HuH-7 (cell line): Measurements from ENCODE around the gene CDK10.
"Not testable (repeated sequence)": the region's sequence is repeated elsewhere in the genome, so short reads cannot be mapped to it uniquely, and the experiment has no call there.

Experiments used
- DNase-seq: peaks from one replicate; pipeline ENCODE4 v3.0.0; 2011; ENCODE audit warnings: low spot score

The CDK10 gene

DNA sequence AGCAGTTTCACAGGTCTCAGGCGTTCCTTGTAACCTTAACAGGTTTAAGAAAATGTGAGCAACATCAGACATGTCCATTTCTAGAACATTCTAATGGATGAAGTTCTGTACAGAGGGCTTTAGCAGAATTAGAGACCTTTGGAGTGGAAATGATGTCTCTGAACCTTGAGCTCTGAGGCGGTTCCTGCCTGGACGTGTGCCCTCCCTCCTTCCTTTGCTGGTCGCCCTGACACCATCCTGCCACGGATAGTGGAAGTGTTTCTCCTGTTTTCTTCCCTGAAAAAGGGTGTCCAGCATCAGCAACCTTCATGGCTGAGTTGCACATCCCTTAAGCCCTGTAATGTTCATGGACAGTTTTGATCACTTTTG, 17.7 kb upstream of the CDK10 start:
- no peak for DNase-seq

DNA sequence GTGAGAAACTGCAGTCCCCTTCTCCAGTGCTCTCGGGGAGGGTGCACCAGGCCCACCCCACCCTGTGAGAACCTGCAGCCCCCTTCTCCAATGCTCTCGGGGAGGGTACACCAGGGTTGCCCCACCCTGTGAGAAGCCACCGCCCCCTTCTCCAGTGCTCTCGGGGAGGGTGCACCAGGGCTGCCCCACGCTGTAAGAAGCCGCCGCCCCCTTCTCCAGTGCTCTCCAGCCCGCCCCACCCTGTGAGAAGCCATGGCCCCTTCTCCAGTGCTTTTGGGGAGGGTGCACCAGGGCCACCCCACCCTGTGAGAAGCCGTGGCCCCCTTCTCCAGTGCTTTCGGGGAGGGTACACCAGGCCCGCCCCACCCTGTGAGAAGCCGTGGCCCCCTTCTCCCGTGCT, 16.7 kb upstream of the CDK10 start:
- DNase-seq, result no peak

GRCh38 chr16:89670496-89671431, 15.7 kb upstream of the CDK10 start:
- DNase-seq, result no peak

DNA sequence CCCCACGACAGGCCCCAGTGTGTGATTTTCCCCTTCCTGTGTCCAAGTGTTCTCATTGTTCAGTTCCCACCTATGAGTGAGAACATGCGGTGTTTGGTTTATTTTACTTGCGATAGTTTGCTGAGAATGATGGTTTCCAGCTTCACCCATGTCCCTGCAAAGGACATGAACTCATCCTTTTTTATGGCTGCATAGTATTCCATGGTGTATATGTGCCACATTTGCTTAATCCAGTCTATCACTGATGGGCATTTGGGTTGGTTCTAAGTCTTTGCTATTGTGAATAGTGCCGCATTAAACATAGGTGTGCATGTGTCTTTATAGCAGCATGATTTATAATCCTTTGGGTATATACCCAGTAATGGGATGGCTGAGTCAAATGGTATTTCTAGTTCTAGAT, 14.9 kb upstream of the CDK10 start:
- DNase-seq, result not testable (repeated sequence)

DNA sequence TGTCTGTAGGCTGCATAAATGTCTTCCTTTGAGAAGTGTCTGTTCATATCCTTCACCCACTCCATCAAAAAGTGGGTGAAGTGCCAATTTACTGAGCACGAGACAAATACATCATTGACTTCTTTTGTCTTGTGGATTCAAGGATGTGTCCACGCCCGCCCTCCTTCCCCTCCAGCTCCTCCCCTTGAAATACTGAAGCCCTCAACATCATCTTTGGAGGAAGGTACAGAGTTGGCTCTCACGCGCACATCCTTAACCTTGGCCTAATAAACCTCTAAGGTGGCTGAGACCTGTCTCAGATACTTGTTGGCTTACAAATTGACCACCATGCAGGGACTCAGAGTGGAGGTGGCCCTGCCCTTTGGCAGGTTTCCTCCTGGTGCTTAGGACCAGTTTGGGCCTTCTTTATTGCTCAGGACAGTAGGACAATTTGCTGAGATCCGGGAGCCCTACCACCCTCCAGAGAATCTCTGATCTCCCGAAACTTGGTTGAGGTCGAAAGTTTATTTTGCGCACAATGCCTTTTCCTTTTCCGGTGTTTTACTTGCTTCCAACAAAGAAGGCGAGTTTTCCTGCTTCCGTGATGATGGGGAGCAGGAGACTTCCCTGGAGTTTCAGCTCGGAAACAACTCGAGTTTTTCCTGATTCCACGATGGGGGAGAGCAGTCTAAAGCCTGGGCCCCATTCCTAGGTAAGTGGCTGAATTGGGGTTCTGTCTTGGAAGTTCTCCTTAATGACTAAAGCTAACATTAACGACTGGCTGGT, 14.1 kb upstream of the CDK10 start:
- no peak for DNase-seq

DNA sequence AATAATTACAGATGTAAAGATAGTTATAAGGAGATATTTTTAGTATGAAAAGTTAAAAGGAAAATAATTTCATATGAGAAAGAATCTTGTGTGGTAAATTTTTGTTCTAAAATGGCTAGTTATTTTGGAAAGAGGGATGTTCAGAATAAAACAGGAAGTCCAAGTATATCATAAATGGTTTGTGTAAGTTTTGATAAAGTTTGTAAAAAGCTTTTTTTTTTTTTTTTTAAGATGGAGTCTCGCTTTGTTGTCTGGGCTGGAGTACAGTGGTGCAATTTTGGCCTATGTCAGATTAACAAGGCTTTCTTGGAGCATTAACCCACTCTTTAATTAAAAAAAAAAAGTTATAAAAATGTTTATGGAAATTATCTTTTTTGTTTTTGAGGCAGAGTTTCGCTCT, 8.2 kb upstream of the CDK10 start:
- no peak for DNase-seq

DNA sequence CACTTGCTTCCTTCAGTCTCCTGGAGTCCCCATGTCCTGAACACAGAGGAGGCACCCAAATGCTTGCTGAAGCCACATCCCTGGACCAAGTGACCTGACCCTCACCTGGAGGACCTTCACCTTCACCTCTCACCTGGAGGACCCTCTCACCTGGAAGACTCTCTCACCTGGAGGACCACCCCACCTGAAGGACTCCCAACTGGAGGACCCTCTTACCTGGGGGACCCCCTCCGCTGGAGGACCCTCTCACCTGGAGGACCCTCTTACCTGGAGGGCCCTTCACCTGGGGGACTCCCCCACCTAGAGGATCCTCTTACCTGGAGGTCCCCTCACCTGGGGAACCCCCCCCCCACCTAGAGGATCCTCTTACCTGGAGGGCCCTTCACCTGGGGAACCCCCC, 573 bp upstream of the CDK10 start:
- DNase-seq, result no peak

- peak; percentile 99 for DNase-seq
Measured at GRCh38 chr16:89687092-89687940, 827 bp downstream of the CDK10 start.

- DNase-seq, result no peak
Measured at GRCh38 chr16:89688395-89688794, 1.9 kb downstream of the CDK10 start.

DNA sequence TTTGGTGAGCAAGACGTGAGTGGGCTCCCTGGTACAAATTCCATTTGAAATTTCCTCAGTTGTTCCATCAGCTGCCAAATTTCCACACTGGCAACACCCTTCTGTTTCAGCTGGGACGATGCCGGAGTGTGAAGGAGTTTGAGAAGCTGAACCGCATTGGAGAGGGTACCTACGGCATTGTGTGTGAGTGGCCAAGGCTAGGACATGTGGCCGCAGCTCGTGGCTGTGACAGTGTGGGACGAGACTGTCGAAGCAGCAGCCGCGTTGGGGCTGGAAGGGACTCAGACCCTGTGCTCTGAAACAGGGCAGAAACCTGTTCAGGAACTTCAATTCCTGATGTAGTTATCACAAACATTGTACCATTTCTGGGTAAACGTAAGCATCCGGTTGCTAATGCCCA, 2.7 kb downstream of the CDK10 start:
- DNase-seq, result no peak

- not testable (repeated sequence) for DNase-seq
Measured at GRCh38 chr16:89689621-89690020, 3.1 kb downstream of the CDK10 start.

- no peak for DNase-seq
Measured at GRCh38 chr16:89690392-89690901, 4.0 kb downstream of the CDK10 start.

- no peak for DNase-seq
Measured at GRCh38 chr16:89691231-89691985, 4.9 kb downstream of the CDK10 start.

DNA sequence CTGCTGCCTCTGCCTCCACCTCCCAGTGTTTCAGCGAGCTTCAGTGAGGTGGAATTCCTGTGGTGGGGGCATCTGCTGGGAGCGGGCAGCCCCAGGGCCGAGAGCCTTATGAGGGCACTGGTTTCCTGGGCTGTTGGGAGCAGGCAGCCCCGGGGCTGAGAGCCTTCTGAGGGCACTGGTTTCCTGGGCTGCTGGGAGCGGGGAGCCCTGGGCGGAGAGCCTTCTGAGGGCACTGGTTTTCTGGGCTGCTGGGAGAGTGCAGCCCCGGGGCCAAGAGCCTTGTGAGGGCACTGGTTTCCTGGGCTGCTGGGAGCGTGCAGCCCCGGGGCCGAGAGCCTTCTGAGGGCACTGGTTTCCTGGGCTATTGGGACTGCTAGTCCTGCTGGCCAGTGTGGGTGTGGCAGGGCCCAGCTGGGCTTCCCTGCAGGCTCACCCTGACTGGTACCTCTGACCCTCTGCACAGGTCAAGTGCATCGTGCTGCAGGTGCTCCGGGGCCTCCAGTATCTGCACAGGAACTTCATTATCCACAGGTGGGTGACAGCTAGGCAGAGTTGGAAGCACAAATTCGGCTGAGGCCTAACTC, 5.6 kb downstream of the CDK10 start:
- no peak for DNase-seq

DNA sequence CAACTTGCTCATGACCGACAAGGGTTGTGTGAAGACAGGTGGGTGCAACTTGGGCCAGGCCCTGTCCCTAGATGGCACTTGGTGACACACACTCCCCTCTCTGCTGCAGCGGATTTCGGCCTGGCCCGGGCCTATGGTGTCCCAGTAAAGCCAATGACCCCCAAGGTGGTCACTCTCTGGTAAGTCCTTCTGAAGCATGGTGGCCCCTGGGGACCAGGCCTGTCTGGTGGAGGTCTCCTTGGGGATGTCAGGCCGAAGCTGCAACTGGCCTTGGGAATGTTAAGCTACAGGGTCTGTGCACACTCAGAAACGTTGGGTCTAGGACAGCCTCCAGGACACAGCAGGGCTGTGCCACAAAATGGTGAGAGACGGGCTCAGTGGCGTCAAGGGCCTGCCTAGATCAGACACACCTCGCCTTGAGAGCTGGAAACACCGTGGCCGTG, 6.8 kb downstream of the CDK10 start:
- DNase-seq, result no peak

DNA sequence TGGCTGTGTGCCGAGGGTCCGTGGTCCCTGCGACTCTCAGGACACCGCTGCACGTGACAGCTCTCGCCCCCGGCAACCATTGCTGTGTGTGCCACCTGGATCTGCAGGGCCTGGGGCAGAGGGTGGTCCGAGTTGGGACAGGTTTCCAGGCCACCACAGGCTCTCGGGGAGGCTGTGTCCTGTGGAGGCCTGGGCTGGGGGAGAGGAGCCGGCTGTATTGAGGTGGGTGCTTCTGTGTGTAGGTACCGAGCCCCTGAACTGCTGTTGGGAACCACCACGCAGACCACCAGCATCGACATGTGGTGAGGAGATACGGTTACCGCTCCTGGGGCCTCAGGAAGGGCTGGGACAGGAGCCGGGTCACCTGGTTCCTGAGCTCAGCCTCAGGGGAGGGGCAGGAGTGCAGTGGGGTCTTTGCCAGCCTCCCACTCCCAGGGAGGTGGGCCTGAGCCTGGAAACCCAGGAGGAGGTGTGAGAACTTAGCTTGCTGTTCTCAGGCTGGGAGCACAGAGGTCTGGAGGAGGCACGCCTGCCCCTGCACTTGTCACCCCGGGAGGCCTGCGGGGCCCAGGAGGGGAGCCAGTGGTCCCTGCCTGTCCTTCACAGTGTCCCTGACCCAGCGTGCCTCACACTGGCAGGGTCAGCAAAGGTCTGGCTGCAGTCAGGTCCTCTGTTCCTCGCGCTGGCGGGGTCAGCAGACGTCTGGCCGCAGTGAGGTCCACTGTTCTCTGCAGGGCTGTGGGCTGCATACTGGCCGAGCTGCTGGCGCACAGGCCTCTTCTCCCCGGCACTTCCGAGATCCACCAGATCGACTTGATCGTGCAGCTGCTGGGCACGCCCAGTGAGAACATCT, 7.7 kb downstream of the CDK10 start:
- no peak for DNase-seq

DNA sequence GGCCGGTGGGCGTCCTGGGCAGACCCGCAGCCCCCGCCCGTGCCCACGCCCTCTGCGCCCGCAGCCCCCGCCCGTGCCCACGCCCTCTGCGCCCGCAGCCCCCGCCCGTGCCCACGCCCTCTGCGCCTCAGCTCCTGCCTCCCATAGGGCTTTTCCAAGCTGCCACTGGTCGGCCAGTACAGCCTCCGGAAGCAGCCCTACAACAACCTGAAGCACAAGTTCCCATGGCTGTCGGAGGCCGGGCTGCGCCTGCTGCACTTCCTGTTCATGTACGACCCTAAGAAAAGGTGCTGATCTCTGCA, 8.2 kb downstream of the CDK10 start:
- not testable (repeated sequence) for DNase-seq

- DNase-seq, result no peak
Measured at GRCh38 chr16:89695086-89695874, 8.8 kb downstream of the CDK10 start.
